A549 (cell line): ENCODE results near the gene IL17B. TPM values are rescaled to one million over a fixed set of nuclear protein-coding genes. Genes with fewer than 3 reads are reported as not detected.

ENCODE experiments used
- ATAC-seq, 2 experiments: fragments of 200-7000 bp in 1 of 2; fragments of >200 bp in 1 of 2; cut with Nextera tagmentation in 1 of 2; cut with Tn5 transposase in 1 of 2; 3 replicates each; pipeline versions ENCODE4 v1.8.0 to v1.9.1; 2018 to 2020; ENCODE audit warnings: mild to moderate bottlenecking in 1 of 2, moderate library complexity in 1 of 2
- CTCF ChIA-PET: fragments of 300-600 bp; sonication (Branson Sonifier 250); formaldehyde crosslinking; extraction: SDS; loops from one replicate; lab custom pipeline; 2021; ENCODE audit warnings: antibody characterized with exemption, inconsistent platforms; lab: Yijun Ruan, JAX
- POLR2A ChIA-PET: fragments of 350-600 bp; formaldehyde crosslinking; extraction: SDS; loops from one replicate; lab custom pipeline; 2021; ENCODE audit warnings: antibody characterized with exemption, inconsistent platforms; lab: Yijun Ruan, JAX
- DNase-seq, 2 experiments: peaks; one replicate each; pipeline versions ENCODE4 v3.0.0 to v3.0.0-alpha.2; 2011 to 2016; ENCODE audit warnings: low read depth in 1 of 2, low spot score in 1 of 2
- FAIRE-seq: peaks from 2 replicates; lab custom pipeline; 2011; peaks lifted over from hg19 to GRCh38; lab: Jason Lieb, UNC
- H3K27ac ChIP-seq, 2 experiments: fragments of >200 bp; sonication (Bioruptor Twin); formaldehyde crosslinking; 3 replicates each; pipeline ENCODE4 v1.5.1; 2016 to 2017
- H3K4me1 ChIP-seq: fragments of >200 bp; sonication (Bioruptor Twin); formaldehyde crosslinking; 3 replicates; pipeline ENCODE4 v1.6.1; 2016
- H3K4me2 ChIP-seq: fragments of >200 bp; sonication (Bioruptor Twin); formaldehyde crosslinking; 3 replicates; pipeline ENCODE4 v1.6.1; 2016
- H3K4me3 ChIP-seq: fragments of >200 bp; sonication (Bioruptor Twin); formaldehyde crosslinking; 3 replicates; pipeline ENCODE4 v1.5.1; 2016
- H3K9me3 ChIP-seq: fragments of >200 bp; sonication (Bioruptor Twin); formaldehyde crosslinking; 3 replicates; pipeline ENCODE4 v1.6.1; 2016
- ATOH8 ChIP-seq: fragments of 250-450 bp; sonication (Bioruptor Pico); IDR thresholded peaks from 2 replicates; pipeline ENCODE4 v1.5.0; 2020; ENCODE audit warnings: low read depth, mild to moderate bottlenecking, moderate library complexity
- CBX2 ChIP-seq: fragments of 200-600 bp; sonication (generic); IDR thresholded peaks from 2 replicates; pipeline ENCODE4 v1.6.1; 2016; ENCODE audit warnings: low read depth, mild to moderate bottlenecking, borderline replicate concordance
- CBX8 ChIP-seq: fragments of 200-600 bp; sonication (generic); IDR thresholded peaks from 2 replicates; pipeline ENCODE4 v1.6.1; 2016
- CEBPB ChIP-seq, 2 experiments: fragments of >200 bp in 1 of 2; sonication (Bioruptor Twin) in 1 of 2; formaldehyde crosslinking in 1 of 2; IDR thresholded peaks; 2 replicates each; pipeline ENCODE4 v1.6.1; 2012 to 2016
- CTCF ChIP-seq: fragments of >200 bp; sonication (Bioruptor Twin); formaldehyde crosslinking; IDR thresholded peaks from 3 replicates; pipeline ENCODE4 v1.5.1; 2016
- FOSL2 ChIP-seq, 2 experiments: fragments of 450-650 bp in 1 of 2; fragments of >200 bp in 1 of 2; sonication (Bioruptor Twin) in 1 of 2; formaldehyde crosslinking; IDR thresholded peaks; 2 replicates each; pipeline versions ENCODE4 v1.5.0 to v1.6.1; 2016 to 2020; ENCODE audit warnings: mild to moderate bottlenecking in 1 of 2, moderate library complexity in 1 of 2
- HDAC2 ChIP-seq: fragments of 200-600 bp; sonication (generic); IDR thresholded peaks from 2 replicates; pipeline ENCODE4 v1.6.1; 2016
- HOXB5 ChIP-seq: fragments of 250-450 bp; sonication (Bioruptor Pico); IDR thresholded peaks from 2 replicates; pipeline ENCODE4 v1.5.0; 2020; ENCODE audit warnings: mild to moderate bottlenecking, moderate library complexity
- JUN ChIP-seq, 2 experiments: fragments of >200 bp; sonication (Bioruptor Twin); formaldehyde crosslinking; IDR thresholded peaks; 2 replicates in 1 of 2; 3 replicates in 1 of 2; pipeline ENCODE4 v1.6.1; 2016 to 2017
- NR3C1 ChIP-seq: fragments of >200 bp; sonication (Bioruptor Twin); formaldehyde crosslinking; IDR thresholded peaks from 3 replicates; pipeline ENCODE4 v1.6.1; 2017
- POLR2AphosphoS2 ChIP-seq: conservative IDR thresholded peaks from 2 replicates; pipeline ENCODE4 v1.6.1; 2012; ENCODE audit warnings: low read length, improper control_type of control experiment, inconsistent platforms
- RARB ChIP-seq: fragments of 250-450 bp; sonication (Bioruptor Pico); IDR thresholded peaks from 2 replicates; pipeline ENCODE4 v1.8.0; 2021; ENCODE audit warnings: mild to moderate bottlenecking, moderate library complexity
- RNF2 ChIP-seq: fragments of 200-600 bp; sonication (generic); IDR thresholded peaks from 2 replicates; pipeline ENCODE4 v1.6.1; 2016; ENCODE audit warnings: low read depth, mild to moderate bottlenecking, antibody characterized with exemption, moderate library complexity, borderline replicate concordance
- SREBF2 ChIP-seq: fragments of 450-650 bp; IDR thresholded peaks from 2 replicates; pipeline ENCODE4 v1.6.1; 2014; ENCODE audit warnings: mild to moderate bottlenecking, moderate library complexity
- ZNF302 ChIP-seq: fragments of 250-450 bp; sonication (Bioruptor Pico); IDR thresholded peaks from 2 replicates; pipeline ENCODE4 v1.9.0; 2021; ENCODE audit warnings: inconsistent platforms, mild to moderate bottlenecking, moderate library complexity
- WGBS: methylation state at CpG from one replicate; pipeline ENCODE4 v1.1.6; 2017; ENCODE audit errors: missing lambda C conversion rate; 5-methylcytosine and 5-hydroxymethylcytosine counted together
- polyA plus RNA-seq, 4 experiments: library from polyadenylated mRNA; depleted of rRNA in 3 of 4; stranded (reverse); fragments of >200 nt; fragmentation: RNase III in 1 of 4; extraction: RNeasy Plus Mini Kit Qiagen cat#74134 plus additional on column Dnase treatment in 1 of 4; gene quantifications; 2 replicates in 3 of 4; 3 replicates in 1 of 4; pipeline ENCODE4 v1.2.3, GENCODE V29; 2011 to 2017
- TF ChIP-seq, protein P1 (sequence below): fragments of 150-350 bp; IDR thresholded peaks from 2 replicates; pipeline ENCODE4 v1.6.1; 2014; ENCODE audit warnings: low read depth, mild to moderate bottlenecking, low read length
- TF ChIP-seq, protein P2 (sequence below): IDR thresholded peaks from 2 replicates; pipeline ENCODE4 v1.6.1; 2012
- TF ChIP-seq, protein P3 (sequence below): fragments of 200-600 bp; sonication (generic); IDR thresholded peaks from 2 replicates; pipeline ENCODE4 v1.6.1; 2016; ENCODE audit warnings: antibody characterized with exemption, mild to moderate bottlenecking, moderate library complexity

Gene IL17B
- polyA plus RNA-seq, 2 of the 4 experiments (the other 2 are of a cell fraction): 0.23 TPM; not detected in 1

- Histone ChIP-seq H3K4me2 (no peak overlapping the region), H3K4me1 (no peaks in the 10 kb centered on the region; the same call in 2 of the 3 replicates), H3K4me3 (no peak overlapping the region), H3K27ac (no peak overlapping the region), H3K9me3 (no peaks in the 10 kb centered on the region)
- TF ChIP-seq NR3C1: no peak
- ChIA-PET CTCF (interaction anchor here (0.7 to 44.9 kb wide), 7 partner anchors 11 to 239 kb away, joined by 3 to 1709 read pairs (median 71); no protein-coding TSS in a partner anchor), POLR2A (no interaction called here)
- FAIRE-seq: no peak
- no peak for ATAC-seq
- WGBS: 92% methylated on average over 4 of the region's 5 CpGs
- no peak for DNase-seq
Observed at GRCh38 chr5:149379818-149380374, 804 bp upstream of the IL17B start.

DNA sequence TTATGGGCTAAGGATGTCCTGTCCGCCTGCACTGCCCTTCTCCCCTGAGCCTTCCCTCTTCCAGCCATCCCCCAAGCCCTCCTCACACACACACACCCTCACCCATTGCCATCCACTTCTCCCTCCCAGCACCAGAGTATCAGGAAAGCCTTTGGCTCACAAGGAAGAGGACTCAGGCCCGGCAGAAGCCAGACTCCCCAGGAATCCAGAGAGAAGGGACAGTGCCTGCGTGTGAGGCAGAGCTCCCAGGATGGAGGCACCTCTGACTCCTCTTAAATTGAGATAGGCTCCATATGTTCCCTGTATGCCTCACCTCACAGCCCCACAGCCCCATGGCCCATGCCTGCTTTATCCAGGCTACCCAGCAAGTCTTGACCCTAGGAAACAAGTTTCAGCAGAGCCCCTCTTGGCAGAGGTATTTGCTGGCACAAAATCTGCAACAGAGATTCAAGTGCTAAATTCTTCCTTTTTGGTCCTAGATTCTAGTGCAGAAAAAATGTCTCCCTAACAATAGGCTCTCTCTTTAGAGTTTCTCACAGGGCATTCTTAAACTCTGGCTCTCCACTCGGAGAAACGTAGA is 761 bp downstream of the IL17B start:
- no peak overlapping the region for H3K27ac ChIP-seq
- H3K4me3 ChIP-seq: no peak overlapping the region
- H3K4me2 ChIP-seq: no peak overlapping the region
- no peaks in the 10 kb centered on the region; the same call in 2 of the 3 replicates for H3K4me1 ChIP-seq
- TF ChIP-seq ATOH8 (CRISPR knock-in tag) (no peak), CTCF (no peak), ZNF302 (CRISPR knock-in tag) (no peak), SREBF2 (no peak), JUN (IDR thresholded peaks at IDR 0.05) (no peak), CBX8 (no peak)
- POLR2A ChIA-PET: no interaction called here
- DNase-seq (no peak), FAIRE-seq (no peak), ATAC-seq (no peak)
- CTCF ChIA-PET: interaction anchor here (0.6 to 44.9 kb wide), 4 partner anchors 11 to 61 kb away, joined by 3 to 1709 read pairs (median 154); no protein-coding TSS in a partner anchor
- no peaks in the 10 kb centered on the region for H3K9me3 ChIP-seq
- 82% methylated on average over 4 of the region's 5 CpGs for WGBS

- no peak for FAIRE-seq
- no peaks in the 10 kb centered on the region for H3K9me3 ChIP-seq
- H3K27ac ChIP-seq: no peak overlapping the region
- no peaks in the 10 kb centered on the region; the same call in 2 of the 3 replicates for H3K4me1 ChIP-seq
- TF ChIP-seq HOXB5 (CRISPR knock-in tag): no peak
- TF ChIP-seq, protein P1, sequence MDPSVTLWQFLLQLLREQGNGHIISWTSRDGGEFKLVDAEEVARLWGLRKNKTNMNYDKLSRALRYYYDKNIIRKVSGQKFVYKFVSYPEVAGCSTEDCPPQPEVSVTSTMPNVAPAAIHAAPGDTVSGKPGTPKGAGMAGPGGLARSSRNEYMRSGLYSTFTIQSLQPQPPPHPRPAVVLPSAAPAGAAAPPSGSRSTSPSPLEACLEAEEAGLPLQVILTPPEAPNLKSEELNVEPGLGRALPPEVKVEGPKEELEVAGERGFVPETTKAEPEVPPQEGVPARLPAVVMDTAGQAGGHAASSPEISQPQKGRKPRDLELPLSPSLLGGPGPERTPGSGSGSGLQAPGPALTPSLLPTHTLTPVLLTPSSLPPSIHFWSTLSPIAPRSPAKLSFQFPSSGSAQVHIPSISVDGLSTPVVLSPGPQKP: no peak
- TF ChIP-seq, all 56 proteins: peak for 0
- ChIA-PET POLR2A (no interaction called here), CTCF (interaction anchor here (0.9 to 44.9 kb wide), 4 partner anchors 10 to 259 kb away, joined by 3 to 1709 read pairs (median 154); no protein-coding TSS in a partner anchor)
- no peak for ATAC-seq
- no peak for DNase-seq
- H3K4me2 ChIP-seq: no peak overlapping the region
- H3K4me3 ChIP-seq: no peak overlapping the region
- WGBS: 78% methylated on average over 6 of the region's 7 CpGs
Observed at GRCh38 chr5:149376711-149377447, 2.2 kb downstream of the IL17B start.

- no peaks in the 10 kb centered on the region for H3K4me1 ChIP-seq
- WGBS: 96% methylated on average over 12 of the region's 12 CpGs
- H3K4me3 ChIP-seq: no peak overlapping the region
- ChIA-PET CTCF (interaction anchor here (0.7 to 44.9 kb wide), 8 partner anchors 9 to 260 kb away, joined by 3 to 1709 read pairs (median 6); no protein-coding TSS in a partner anchor), POLR2A (no interaction called here)
- no peak for ATAC-seq
- H3K27ac ChIP-seq: no peak overlapping the region
- no peak for DNase-seq
- H3K9me3 ChIP-seq: no peaks in the 10 kb centered on the region
- no peak overlapping the region for H3K4me2 ChIP-seq
- no peak for FAIRE-seq
- TF ChIP-seq, protein P2, sequence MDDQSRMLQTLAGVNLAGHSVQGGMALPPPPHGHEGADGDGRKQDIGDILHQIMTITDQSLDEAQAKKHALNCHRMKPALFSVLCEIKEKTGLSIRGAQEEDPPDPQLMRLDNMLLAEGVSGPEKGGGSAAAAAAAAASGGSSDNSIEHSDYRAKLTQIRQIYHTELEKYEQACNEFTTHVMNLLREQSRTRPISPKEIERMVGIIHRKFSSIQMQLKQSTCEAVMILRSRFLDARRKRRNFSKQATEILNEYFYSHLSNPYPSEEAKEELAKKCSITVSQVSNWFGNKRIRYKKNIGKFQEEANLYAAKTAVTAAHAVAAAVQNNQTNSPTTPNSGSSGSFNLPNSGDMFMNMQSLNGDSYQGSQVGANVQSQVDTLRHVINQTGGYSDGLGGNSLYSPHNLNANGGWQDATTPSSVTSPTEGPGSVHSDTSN: no peak
- TF ChIP-seq FOSL2 (IDR thresholded peaks at IDR 0.05) (no peak), FOSL2 (CRISPR knock-in tag; IDR thresholded peaks at IDR 0.05) (no peak), JUN (IDR thresholded peaks at IDR 0.05) (no peak), CBX2 (no peak), RARB (CRISPR knock-in tag) (no peak), RNF2 (no peak), NR3C1 (no peak), POLR2AphosphoS2 (no peak), CEBPB (IDR thresholded peaks at IDR 0.05) (no peak), HDAC2 (no peak)
- TF ChIP-seq, protein P3, sequence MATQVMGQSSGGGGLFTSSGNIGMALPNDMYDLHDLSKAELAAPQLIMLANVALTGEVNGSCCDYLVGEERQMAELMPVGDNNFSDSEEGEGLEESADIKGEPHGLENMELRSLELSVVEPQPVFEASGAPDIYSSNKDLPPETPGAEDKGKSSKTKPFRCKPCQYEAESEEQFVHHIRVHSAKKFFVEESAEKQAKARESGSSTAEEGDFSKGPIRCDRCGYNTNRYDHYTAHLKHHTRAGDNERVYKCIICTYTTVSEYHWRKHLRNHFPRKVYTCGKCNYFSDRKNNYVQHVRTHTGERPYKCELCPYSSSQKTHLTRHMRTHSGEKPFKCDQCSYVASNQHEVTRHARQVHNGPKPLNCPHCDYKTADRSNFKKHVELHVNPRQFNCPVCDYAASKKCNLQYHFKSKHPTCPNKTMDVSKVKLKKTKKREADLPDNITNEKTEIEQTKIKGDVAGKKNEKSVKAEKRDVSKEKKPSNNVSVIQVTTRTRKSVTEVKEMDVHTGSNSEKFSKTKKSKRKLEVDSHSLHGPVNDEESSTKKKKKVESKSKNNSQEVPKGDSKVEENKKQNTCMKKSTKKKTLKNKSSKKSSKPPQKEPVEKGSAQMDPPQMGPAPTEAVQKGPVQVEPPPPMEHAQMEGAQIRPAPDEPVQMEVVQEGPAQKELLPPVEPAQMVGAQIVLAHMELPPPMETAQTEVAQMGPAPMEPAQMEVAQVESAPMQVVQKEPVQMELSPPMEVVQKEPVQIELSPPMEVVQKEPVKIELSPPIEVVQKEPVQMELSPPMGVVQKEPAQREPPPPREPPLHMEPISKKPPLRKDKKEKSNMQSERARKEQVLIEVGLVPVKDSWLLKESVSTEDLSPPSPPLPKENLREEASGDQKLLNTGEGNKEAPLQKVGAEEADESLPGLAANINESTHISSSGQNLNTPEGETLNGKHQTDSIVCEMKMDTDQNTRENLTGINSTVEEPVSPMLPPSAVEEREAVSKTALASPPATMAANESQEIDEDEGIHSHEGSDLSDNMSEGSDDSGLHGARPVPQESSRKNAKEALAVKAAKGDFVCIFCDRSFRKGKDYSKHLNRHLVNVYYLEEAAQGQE: no peak
Observed at GRCh38 chr5:149376104-149376503, 3.0 kb downstream of the IL17B start.
